Measurements from ENCODE around the gene CARMIL1. TPM values are rescaled to one million over a fixed set of nuclear protein-coding genes. Genes with fewer than 3 reads are reported as not detected.

Gene CARMIL1
- total and polyA plus RNA-seq, 10 donors, result 3.7 to 34.8 (median 9.3) TPM

DNA sequence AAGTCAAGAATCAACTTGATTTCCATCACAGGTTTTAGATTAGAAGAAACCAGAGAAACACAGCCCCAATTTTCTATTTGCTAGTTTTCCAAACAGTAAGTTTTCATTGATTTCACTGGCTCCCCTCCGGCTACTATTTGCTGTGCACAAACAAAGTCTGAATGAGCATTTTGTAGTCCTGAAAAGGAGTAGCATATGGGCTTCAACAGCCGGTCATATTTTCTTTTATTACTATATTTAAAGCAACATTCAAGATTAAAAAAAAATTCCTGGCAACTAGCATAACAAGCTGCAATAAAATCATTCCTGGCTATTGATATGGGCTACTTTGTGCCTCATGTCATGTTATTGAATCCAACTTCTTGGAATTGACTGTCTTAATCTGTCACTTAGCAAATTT lies 48.3 kb downstream of the CARMIL1 start:
- no peaks in the 10 kb centered on the region for H3K36me3 ChIP-seq

DNA sequence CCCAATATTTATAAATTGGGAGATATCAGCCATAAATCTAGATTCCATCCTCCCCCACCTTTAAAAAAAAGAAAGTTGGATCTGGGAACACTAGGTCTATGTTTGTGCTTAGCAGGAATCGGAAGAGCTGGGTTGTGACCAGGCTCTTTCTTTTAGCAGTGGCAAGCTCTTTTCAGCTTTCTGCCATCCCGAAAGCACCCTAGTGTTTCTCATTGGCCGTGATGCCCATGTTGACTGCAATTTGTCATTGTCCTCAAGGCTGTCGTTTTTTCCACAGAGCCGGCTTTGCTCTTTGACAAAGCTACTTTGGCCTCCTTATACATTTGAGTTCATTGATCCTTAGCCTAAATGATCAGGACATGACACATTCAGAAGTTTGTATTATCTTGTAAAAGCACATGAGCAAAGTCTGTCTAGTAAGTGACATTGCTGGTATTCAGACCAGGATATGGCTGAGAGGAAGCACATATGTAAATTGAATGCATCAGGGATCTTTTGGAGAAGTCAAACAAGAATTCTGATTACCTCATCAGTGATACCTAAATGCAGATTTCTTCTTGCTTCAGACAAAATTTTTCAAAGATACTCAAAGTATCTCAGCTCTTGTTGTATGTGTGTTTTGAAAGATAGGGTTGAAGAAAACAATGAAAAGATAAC lies 50.1 kb downstream of the CARMIL1 start:
- H3K4me1 ChIP-seq, result peaks cover 0 to 42% (median 18%) of the 10 kb centered on the region in 6 donors
- intact Hi-C loops (cut with DNase I; ENCODE audit: low total_unique reads), result no loop called here
- TF ChIP-seq POLR2A (IDR thresholded peaks at IDR 0.05) (no peak), POLR2AphosphoS5 (IDR thresholded peaks at IDR 0.05) (no peak)
- TF ChIP-seq, protein P1, sequence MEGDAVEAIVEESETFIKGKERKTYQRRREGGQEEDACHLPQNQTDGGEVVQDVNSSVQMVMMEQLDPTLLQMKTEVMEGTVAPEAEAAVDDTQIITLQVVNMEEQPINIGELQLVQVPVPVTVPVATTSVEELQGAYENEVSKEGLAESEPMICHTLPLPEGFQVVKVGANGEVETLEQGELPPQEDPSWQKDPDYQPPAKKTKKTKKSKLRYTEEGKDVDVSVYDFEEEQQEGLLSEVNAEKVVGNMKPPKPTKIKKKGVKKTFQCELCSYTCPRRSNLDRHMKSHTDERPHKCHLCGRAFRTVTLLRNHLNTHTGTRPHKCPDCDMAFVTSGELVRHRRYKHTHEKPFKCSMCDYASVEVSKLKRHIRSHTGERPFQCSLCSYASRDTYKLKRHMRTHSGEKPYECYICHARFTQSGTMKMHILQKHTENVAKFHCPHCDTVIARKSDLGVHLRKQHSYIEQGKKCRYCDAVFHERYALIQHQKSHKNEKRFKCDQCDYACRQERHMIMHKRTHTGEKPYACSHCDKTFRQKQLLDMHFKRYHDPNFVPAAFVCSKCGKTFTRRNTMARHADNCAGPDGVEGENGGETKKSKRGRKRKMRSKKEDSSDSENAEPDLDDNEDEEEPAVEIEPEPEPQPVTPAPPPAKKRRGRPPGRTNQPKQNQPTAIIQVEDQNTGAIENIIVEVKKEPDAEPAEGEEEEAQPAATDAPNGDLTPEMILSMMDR (IDR thresholded peaks at IDR 0.05 in 8 of 11, conservative IDR thresholded peaks at IDR 0.05 in 3 of 11), result no peak
- 86 to 92% (median 90%) methylated on average over 5 of the region's 5 CpGs for WGBS, 5 donors
- no peak for DNase-seq
- H3K27me3 ChIP-seq (replicated peaks in 1 of 7), result no peaks in the 10 kb centered on the region
- no peak overlapping the region for H3K27ac ChIP-seq
- H3K9me3 ChIP-seq, result no peaks in the 10 kb centered on the region
- no peak overlapping the region for H3K4me3 ChIP-seq
- no peaks in the 10 kb centered on the region for H3K36me3 ChIP-seq

More for the DNA sequence above, 48.3 kb downstream of the CARMIL1 start:
- no peaks in the 10 kb centered on the region for H3K27me3 ChIP-seq (replicated peaks in 1 of 7)
- peaks cover 0 to 33% (median 11%) of the 10 kb centered on the region in 6 donors for H3K4me1 ChIP-seq
- intact Hi-C loops (cut with DNase I; ENCODE audit: low total_unique reads), result no loop called here
- no peaks in the 10 kb centered on the region for H3K9me3 ChIP-seq
- no peak overlapping the region for H3K4me3 ChIP-seq
- DNase-seq, result no peak
- 86 to 96% (median 91%) methylated on average over 2 of the region's 2 CpGs for WGBS, 5 donors
- no peak overlapping the region for H3K27ac ChIP-seq
- TF ChIP-seq, protein P1 (IDR thresholded peaks at IDR 0.05 in 8 of 11, conservative IDR thresholded peaks at IDR 0.05 in 3 of 11), result no peak
- TF ChIP-seq POLR2A (IDR thresholded peaks at IDR 0.05) (no peak), POLR2AphosphoS5 (IDR thresholded peaks at IDR 0.05) (no peak)

DNA sequence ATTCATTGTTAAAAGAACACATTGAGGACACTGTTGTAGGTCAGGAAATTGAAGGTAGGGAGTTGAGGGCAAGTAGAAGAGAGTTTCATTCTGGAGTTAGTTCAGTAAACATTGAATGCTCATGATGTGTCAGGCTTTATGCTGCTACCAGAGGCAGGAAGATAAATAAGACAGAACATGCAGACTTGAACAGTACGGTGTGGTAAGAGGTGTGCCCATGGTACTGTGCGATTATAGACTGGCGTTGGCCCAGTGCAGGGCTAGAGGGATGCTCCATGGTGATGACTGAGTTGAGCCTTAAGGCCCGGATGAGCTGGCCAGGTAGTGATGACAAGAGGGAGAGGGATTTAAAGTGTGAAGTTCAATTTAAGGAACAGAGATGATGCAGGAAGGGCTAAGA lies 50.8 kb downstream of the CARMIL1 start:
- WGBS, 5 donors, result 95 to 98% (median 96%) methylated on average over 4 of the region's 4 CpGs
- intact Hi-C loops (cut with DNase I; ENCODE audit: low total_unique reads), result no loop called here
- TF ChIP-seq POLR2AphosphoS5 (IDR thresholded peaks at IDR 0.05) (no peak), POLR2A (IDR thresholded peaks at IDR 0.05) (no peak)
- TF ChIP-seq, protein P1 (IDR thresholded peaks at IDR 0.05 in 8 of 11, conservative IDR thresholded peaks at IDR 0.05 in 3 of 11), result no peak
- no peak overlapping the region for H3K27ac ChIP-seq
- no peaks in the 10 kb centered on the region for H3K27me3 ChIP-seq (replicated peaks in 1 of 7)
- H3K4me3 ChIP-seq, result no peak overlapping the region
- no peak for DNase-seq
- no peaks in the 10 kb centered on the region for H3K36me3 ChIP-seq
- peaks cover 0 to 49% (median 21%) of the 10 kb centered on the region in 6 donors for H3K4me1 ChIP-seq
- H3K9me3 ChIP-seq, result no peaks in the 10 kb centered on the region

DNA sequence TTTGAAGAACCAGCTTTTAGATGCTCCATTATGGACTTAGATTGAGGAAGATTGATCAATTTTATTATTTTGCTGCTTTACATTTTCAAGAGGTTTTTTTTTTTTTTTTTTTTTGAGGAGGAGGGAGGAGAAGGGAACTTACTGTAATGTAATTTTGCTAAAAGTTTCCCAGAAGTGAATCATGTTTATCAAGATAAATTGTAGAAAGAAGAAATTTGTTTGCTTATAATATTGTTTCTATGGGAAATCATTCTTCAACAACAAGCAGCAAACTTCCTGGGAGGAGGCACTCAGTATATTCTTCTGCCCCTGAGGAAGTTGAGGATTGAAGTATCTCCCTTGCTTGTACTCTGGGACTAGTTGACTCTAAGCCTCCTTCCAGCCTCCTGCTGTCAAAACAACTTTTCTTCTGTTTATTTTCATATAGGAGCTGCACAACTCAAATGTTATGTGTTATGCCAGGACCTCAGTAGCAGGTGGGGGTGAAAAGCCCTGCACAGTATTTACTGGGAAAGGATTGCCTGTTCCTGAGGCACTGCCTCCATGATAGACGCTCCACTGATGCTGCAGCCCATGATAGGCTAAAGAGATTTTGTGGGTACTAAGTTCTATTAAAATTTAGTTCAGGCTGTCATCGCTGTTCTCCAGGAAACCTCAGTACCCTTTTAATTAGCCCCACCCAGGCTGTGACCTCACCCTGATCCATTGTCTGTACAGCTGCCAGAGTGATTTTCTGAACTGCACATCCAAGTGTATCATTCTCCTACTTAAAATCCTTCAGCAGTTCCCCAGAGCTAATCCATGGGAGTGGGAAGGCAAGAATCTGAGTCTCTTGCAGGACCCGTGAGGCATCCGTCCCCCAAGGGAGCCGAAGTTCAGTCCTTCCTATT lies 51.9 kb downstream of the CARMIL1 start:
- no peak for DNase-seq
- no peak overlapping the region for H3K27ac ChIP-seq
- intact Hi-C loops (cut with DNase I; ENCODE audit: low total_unique reads), result no loop called here
- H3K4me1 ChIP-seq, result peaks cover 0 to 51% (median 22%) of the 10 kb centered on the region in 6 donors
- H3K36me3 ChIP-seq, result no peaks in the 10 kb centered on the region
- H3K4me3 ChIP-seq, result no peak overlapping the region
- TF ChIP-seq POLR2AphosphoS5 (IDR thresholded peaks at IDR 0.05) (no peak), POLR2A (IDR thresholded peaks at IDR 0.05) (no peak)
- TF ChIP-seq, protein P1 (IDR thresholded peaks at IDR 0.05 in 8 of 11, conservative IDR thresholded peaks at IDR 0.05 in 3 of 11), result no peak
- no peaks in the 10 kb centered on the region for H3K27me3 ChIP-seq (replicated peaks in 1 of 7)
- no peaks in the 10 kb centered on the region for H3K9me3 ChIP-seq
- 79 to 89% (median 81%) methylated on average over 5 of the region's 5 CpGs for WGBS, 5 donors

Data from spleen (tissue), 11 donors.